PC-9 (cell line): Measurements from ENCODE around the gene GLS. TPM values are rescaled to one million over a fixed set of nuclear protein-coding genes. Genes with fewer than 3 reads are reported as not detected.

ENCODE experiments used
- BruUV-seq: library from RNA; stranded (reverse); fragments of 400-500 nt; replicated peaks from 2 replicates; lab custom pipeline; 2021; lab: Mats Ljungman, UMichigan
- CTCF ChIA-PET: fragments of 300-600 bp; sonication (Branson Sonifier 250); formaldehyde crosslinking; loops from one replicate; lab custom pipeline; 2022; ENCODE audit warnings: antibody characterized with exemption; lab: Charles Lee
- POLR2A ChIA-PET: fragments of 300-600 bp; sonication (Branson Sonifier 250); formaldehyde crosslinking; loops from one replicate; lab custom pipeline; 2022; ENCODE audit warnings: antibody characterized with exemption; ENCODE audit not compliant: unreplicated experiment; lab: Charles Lee
- DNase-seq, 2 experiments: peaks; one replicate each; pipeline versions ENCODE4 v3.0.0 to v3.0.0-alpha.2; 2015 to 2022; ENCODE audit warnings: mixed read lengths in 1 of 2
- H2AFZ ChIP-seq: fragments of 200-600 bp; sonication (generic); 2 replicates; pipeline ENCODE4 v1.8.1; 2017; ENCODE audit warnings: antibody characterized with exemption
- H3F3A ChIP-seq: fragments of 200-600 bp; sonication (generic); 2 replicates; pipeline ENCODE4 v1.8.1; 2017; ENCODE audit warnings: antibody characterized with exemption, mild to moderate bottlenecking, low read depth; ENCODE audit not compliant: insufficient read depth
- H3K27ac ChIP-seq: fragments of 200-600 bp; sonication (generic); 2 replicates; pipeline ENCODE4 v1.6.1; 2016; ENCODE audit warnings: mixed run types
- H3K27me3 ChIP-seq: fragments of 200-600 bp; sonication (generic); 2 replicates; pipeline ENCODE4 v1.6.1; 2016; ENCODE audit warnings: low read depth, mixed run types; ENCODE audit not compliant: insufficient read depth
- H3K36me3 ChIP-seq: fragments of 200-600 bp; sonication (generic); 2 replicates; pipeline ENCODE4 v1.6.1; 2016; ENCODE audit warnings: low read depth, mixed run types
- H3K4me1 ChIP-seq: fragments of 200-600 bp; sonication (generic); replicated peaks from 2 replicates; pipeline ENCODE4 v1.6.1; 2016; ENCODE audit warnings: mixed run types; ENCODE audit not compliant: insufficient read depth
- H3K4me2 ChIP-seq: fragments of 200-600 bp; sonication (generic); 2 replicates; pipeline ENCODE4 v1.6.1; 2017; ENCODE audit warnings: mixed run types
- H3K4me3 ChIP-seq: fragments of 200-600 bp; sonication (generic); 2 replicates; pipeline ENCODE4 v1.6.1; 2016; ENCODE audit warnings: mixed run types
- H3K79me2 ChIP-seq: fragments of 200-600 bp; sonication (generic); 2 replicates; pipeline ENCODE4 v1.6.1; 2017; ENCODE audit warnings: low read depth, mixed run types
- H3K9me2 ChIP-seq: fragments of 200-600 bp; sonication (generic); 2 replicates; pipeline ENCODE4 v1.8.1; 2017; ENCODE audit warnings: mild to moderate bottlenecking; ENCODE audit not compliant: insufficient read depth
- H3K9me3 ChIP-seq: fragments of 200-600 bp; sonication (generic); 2 replicates; pipeline ENCODE4 v1.8.1; 2016; ENCODE audit warnings: low read depth; ENCODE audit not compliant: insufficient read depth
- H4K20me1 ChIP-seq: fragments of 200-600 bp; sonication (generic); 2 replicates; pipeline ENCODE4 v1.8.1; 2017; ENCODE audit not compliant: insufficient read depth
- CTCF ChIP-seq: fragments of 200-600 bp; sonication (generic); conservative IDR thresholded peaks from 2 replicates; pipeline ENCODE4 v1.6.1; 2017; ENCODE audit warnings: mixed run types, antibody characterized with exemption, mild to moderate bottlenecking, moderate library complexity
- EZH2 ChIP-seq: fragments of 200-600 bp; sonication (generic); IDR thresholded peaks from 2 replicates; pipeline ENCODE4 v1.8.0; 2017; ENCODE audit warnings: antibody characterized with exemption, low read depth
- intact Hi-C: fragments of 100-400 bp; cut with micrococcal nuclease; formaldehyde crosslinking; loops from one replicate; pipeline ENCODE4 v1.10.0; 2022; ENCODE audit not compliant: unreplicated experiment
- total RNA-seq: library from RNA; stranded (reverse); gene quantifications from 2 replicates; pipeline ENCODE4 v1.2.3, GENCODE V29; 2021

The GLS gene
- total RNA-seq, 1 experiment from 2014 or later, result 68.5 TPM

- Histone ChIP-seq H3K4me3 (no peak overlapping the region), H2AFZ (no peak overlapping the region), H3K4me1 (peaks cover 18% of the 10 kb centered on the region), H4K20me1 (peaks cover 9% of the 10 kb centered on the region; the same call in 1 of the 2 replicates), H3K9me3 (no peaks in the 10 kb centered on the region), H3F3A (peaks cover 3% of the 10 kb centered on the region; the same call in 1 of the 2 replicates), H3K9me2 (no peaks in the 10 kb centered on the region), H3K4me2 (no peak overlapping the region), H3K27me3 (no peaks in the 10 kb centered on the region), H3K79me2 (peaks cover 84% of the 10 kb centered on the region), H3K27ac (no peak overlapping the region), H3K36me3 (peaks cover 4% of the 10 kb centered on the region; the same call in 1 of the 2 replicates)
- CTCF ChIA-PET, result no interaction called here
- intact Hi-C loops, result no loop called here
- BruUV-seq, result no TSS peak
- no peak for DNase-seq
- POLR2A ChIA-PET, result no interaction called here
- TF ChIP-seq EZH2 (no peak), CTCF (no peak)
Observed at GRCh38 chr2:190891889-190892288, 11.3 kb downstream of the GLS start.

- no peak overlapping the region for H3K4me3 ChIP-seq
- no peak overlapping the region for H3K27ac ChIP-seq
- no peaks in the 10 kb centered on the region for H3K9me2 ChIP-seq
- no peak for TF ChIP-seq EZH2
- TF ChIP-seq CTCF, result no peak
- peaks cover 7% of the 10 kb centered on the region; the same call in 1 of the 2 replicates for H4K20me1 ChIP-seq
- peaks cover 4% of the 10 kb centered on the region; the same call in 1 of the 2 replicates for H3K36me3 ChIP-seq
- ChIA-PET CTCF (no interaction called here), POLR2A (no interaction called here)
- BruUV-seq, result no TSS peak
- peaks cover 3% of the 10 kb centered on the region; the same call in 1 of the 2 replicates for H3F3A ChIP-seq
- no peak overlapping the region for H3K4me2 ChIP-seq
- no peak overlapping the region for H2AFZ ChIP-seq
- H3K4me1 ChIP-seq, result peaks cover 7% of the 10 kb centered on the region; the same call in 1 of the 2 replicates
- DNase-seq, result no peak
- intact Hi-C loops, result no loop called here
- no peaks in the 10 kb centered on the region for H3K9me3 ChIP-seq
- peaks cover 72% of the 10 kb centered on the region for H3K79me2 ChIP-seq
- no peaks in the 10 kb centered on the region for H3K27me3 ChIP-seq
Observed at GRCh38 chr2:190893157-190893556, 12.5 kb downstream of the GLS start.

- CTCF ChIA-PET, result no interaction called here
- Histone ChIP-seq H3K4me3 (no peak overlapping the region), H3K27ac (no peak overlapping the region), H2AFZ (no peak overlapping the region), H3K27me3 (no peaks in the 10 kb centered on the region), H3K4me2 (no peak overlapping the region), H3K9me3 (no peaks in the 10 kb centered on the region), H4K20me1 (peaks cover under 1% of the 10 kb centered on the region; the same call in 1 of the 2 replicates), H3K9me2 (no peaks in the 10 kb centered on the region), H3K36me3 (peaks cover 9% of the 10 kb centered on the region), H3F3A (peaks cover 2% of the 10 kb centered on the region; the same call in 1 of the 2 replicates), H3K79me2 (peaks cover 40% of the 10 kb centered on the region), H3K4me1 (no peaks in the 10 kb centered on the region)
- POLR2A ChIA-PET, result no interaction called here
- intact Hi-C loops, result no loop called here
- BruUV-seq, result no TSS peak
- TF ChIP-seq CTCF, result no peak
- TF ChIP-seq EZH2, result no peak
- DNase-seq, result no peak
Observed at GRCh38 chr2:190896477-190896876, 15.9 kb downstream of the GLS start.
